NT2/D1 (cell line): ENCODE results near the gene DAP3.

Experiments
- YY1 ChIP-seq: IDR thresholded peaks from 2 replicates; pipeline ENCODE4 v1.6.1; 2011; ENCODE audit not compliant: insufficient read length, insufficient read depth
- ZNF274 ChIP-seq: IDR thresholded peaks from 2 replicates; pipeline ENCODE4 v1.6.1; 2011; ENCODE audit warnings: mild to moderate bottlenecking, low read depth, low read length

- TF ChIP-seq YY1 (no peak), ZNF274 (no peak)
These were observed 40.4 kb upstream of the DAP3 start for GRCh38 chr1:155648207-155649147.
